PFSK-1 (cell line): ENCODE results near the gene GSDME.

Experiments
- FOXP2 ChIP-seq: optimal IDR thresholded peaks from 2 replicates; pipeline ENCODE3; 2011; ENCODE audit warnings: borderline replicate concordance, control low read depth, inconsistent platforms; ENCODE audit not compliant: insufficient read depth; ENCODE audit errors: extremely low read length, extremely low read depth
- POLR2AphosphoS5 ChIP-seq: IDR thresholded peaks from 2 replicates; pipeline ENCODE4 v1.6.1; 2012; ENCODE audit warnings: low read depth, mild to moderate bottlenecking, control low read depth, low read length, moderate library complexity
- SIN3A ChIP-seq: IDR thresholded peaks from 2 replicates; pipeline ENCODE4 v1.6.1; 2012; ENCODE audit warnings: mild to moderate bottlenecking, low read length, moderate library complexity, borderline replicate concordance; ENCODE audit not compliant: insufficient read depth
- TAF1 ChIP-seq: IDR thresholded peaks from 2 replicates; pipeline ENCODE4 v1.6.1; 2012; ENCODE audit warnings: low read length, control low read depth, borderline replicate concordance; ENCODE audit not compliant: insufficient read depth
- TF ChIP-seq, protein P1 (sequence below), 2 experiments: IDR thresholded peaks; 2 replicates each; pipeline versions ENCODE4 v1.6.1 to v1.8.0; 2011 to 2012; ENCODE audit warnings: low read depth in 2 of 2, low read length in 2 of 2, control low read depth in 1 of 2, inconsistent platforms in 1 of 2, mild to moderate bottlenecking in 1 of 2, moderate library complexity in 1 of 2; ENCODE audit not compliant: insufficient read depth in 1 of 2

DNA sequence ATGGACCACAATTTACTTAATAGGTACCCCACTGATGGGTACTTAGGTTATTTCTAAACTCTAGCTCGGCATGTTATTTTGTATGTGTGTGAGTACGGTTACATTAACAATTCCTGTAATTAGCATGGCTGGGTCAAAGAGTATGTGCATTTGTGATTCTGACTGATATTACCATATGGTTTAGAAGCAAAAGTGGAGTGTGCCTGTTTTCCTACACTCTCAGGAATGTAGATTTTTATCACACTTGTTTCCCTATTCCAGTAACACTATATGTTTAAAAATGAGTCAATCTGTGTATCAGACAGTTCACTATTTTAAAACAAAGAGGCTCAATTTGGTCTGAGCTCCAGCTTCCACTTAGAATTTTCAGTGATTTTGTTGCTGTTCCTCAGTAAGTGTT lies 44.6 kb upstream of the GSDME start:
- TF ChIP-seq, protein P1, sequence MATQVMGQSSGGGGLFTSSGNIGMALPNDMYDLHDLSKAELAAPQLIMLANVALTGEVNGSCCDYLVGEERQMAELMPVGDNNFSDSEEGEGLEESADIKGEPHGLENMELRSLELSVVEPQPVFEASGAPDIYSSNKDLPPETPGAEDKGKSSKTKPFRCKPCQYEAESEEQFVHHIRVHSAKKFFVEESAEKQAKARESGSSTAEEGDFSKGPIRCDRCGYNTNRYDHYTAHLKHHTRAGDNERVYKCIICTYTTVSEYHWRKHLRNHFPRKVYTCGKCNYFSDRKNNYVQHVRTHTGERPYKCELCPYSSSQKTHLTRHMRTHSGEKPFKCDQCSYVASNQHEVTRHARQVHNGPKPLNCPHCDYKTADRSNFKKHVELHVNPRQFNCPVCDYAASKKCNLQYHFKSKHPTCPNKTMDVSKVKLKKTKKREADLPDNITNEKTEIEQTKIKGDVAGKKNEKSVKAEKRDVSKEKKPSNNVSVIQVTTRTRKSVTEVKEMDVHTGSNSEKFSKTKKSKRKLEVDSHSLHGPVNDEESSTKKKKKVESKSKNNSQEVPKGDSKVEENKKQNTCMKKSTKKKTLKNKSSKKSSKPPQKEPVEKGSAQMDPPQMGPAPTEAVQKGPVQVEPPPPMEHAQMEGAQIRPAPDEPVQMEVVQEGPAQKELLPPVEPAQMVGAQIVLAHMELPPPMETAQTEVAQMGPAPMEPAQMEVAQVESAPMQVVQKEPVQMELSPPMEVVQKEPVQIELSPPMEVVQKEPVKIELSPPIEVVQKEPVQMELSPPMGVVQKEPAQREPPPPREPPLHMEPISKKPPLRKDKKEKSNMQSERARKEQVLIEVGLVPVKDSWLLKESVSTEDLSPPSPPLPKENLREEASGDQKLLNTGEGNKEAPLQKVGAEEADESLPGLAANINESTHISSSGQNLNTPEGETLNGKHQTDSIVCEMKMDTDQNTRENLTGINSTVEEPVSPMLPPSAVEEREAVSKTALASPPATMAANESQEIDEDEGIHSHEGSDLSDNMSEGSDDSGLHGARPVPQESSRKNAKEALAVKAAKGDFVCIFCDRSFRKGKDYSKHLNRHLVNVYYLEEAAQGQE (IDR thresholded peaks at IDR 0.05; ENCODE audit: insufficient read depth in 1 of 2, low read depth in 2 of 2, low read length in 2 of 2) = no peak
- TF ChIP-seq POLR2AphosphoS5 (no peak), SIN3A (no peak), TAF1 (no peak), FOXP2 (no peak)
